ENCODE measurements around the gene BORCS5.
A peak's percentile ranks its signal among the peaks of the same experiment; 100 is the strongest.
"Not testable (repeated sequence)": the region's sequence is repeated elsewhere in the genome, so short reads cannot be mapped to it uniquely, and the experiment has no call there.

BORCS5 gene

DNA sequence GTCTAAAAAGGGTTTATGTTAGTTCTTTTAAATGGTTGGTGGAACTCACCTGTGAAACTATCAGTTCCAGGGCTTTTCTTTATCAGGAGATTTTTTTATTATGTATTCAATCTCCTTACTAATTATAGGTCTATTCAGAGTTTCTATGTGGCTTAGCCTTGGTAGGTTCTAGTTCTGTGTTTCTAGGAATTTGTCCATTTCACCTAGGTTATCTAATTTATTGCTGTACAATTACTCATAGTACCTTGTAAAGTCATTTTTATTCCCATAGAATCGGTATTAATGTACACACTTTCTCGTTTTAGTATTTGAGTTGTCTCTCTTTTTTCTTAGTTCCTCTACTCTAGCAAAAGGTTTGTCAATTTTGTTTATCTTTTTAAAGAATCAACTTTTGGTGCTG, 59.0 kb downstream of the BORCS5 start:
- in situ Hi-C loops (cut with HindIII; ENCODE audit: low sequenced_read_pairs), result no loop called here
- TF ChIP-seq CTCF (IDR thresholded peaks at IDR 0.05; ENCODE audit: low read depth, low read length), result no peak
- H3K4me3 ChIP-seq (ENCODE audit: low read depth, low read length), result no peak overlapping the region
- DNase-seq (ENCODE audit: low read depth, low spot score), result no peak

DNA sequence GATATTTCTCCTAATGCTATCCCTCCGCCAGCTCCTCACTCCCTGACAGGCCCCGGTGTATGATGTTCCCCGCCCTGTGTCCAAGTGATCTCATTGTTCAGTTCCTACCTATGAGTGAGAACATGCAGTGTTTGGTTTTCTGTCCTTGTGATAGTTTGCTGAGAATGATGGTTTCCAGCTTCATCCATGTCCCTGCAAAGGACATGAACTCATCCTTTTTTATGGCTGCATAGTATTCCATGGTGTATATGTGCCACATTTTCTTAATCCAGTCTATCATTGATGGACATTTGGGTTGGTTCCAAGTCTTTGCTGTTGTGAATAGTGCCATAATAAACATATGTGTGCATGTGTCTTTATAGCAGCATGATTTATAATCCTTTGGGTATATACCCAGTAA, 62.3 kb downstream of the BORCS5 start:
- in situ Hi-C loops (cut with HindIII; ENCODE audit: low sequenced_read_pairs), result not testable (repeated sequence)

GRCh38 chr12:12423367-12423766, 66.5 kb downstream of the BORCS5 start:
- no peak for DNase-seq (ENCODE audit: low read depth, low spot score)
- in situ Hi-C loops (cut with HindIII; ENCODE audit: low sequenced_read_pairs), result no loop called here
- TF ChIP-seq CTCF (IDR thresholded peaks at IDR 0.05; ENCODE audit: low read depth, low read length), result no peak

More for the DNA sequence above, 62.3 kb downstream of the BORCS5 start:
- not testable (repeated sequence) for DNase-seq (ENCODE audit: low read depth, low spot score); H3K4me3 ChIP-seq (ENCODE audit: low read depth, low read length)

DNA sequence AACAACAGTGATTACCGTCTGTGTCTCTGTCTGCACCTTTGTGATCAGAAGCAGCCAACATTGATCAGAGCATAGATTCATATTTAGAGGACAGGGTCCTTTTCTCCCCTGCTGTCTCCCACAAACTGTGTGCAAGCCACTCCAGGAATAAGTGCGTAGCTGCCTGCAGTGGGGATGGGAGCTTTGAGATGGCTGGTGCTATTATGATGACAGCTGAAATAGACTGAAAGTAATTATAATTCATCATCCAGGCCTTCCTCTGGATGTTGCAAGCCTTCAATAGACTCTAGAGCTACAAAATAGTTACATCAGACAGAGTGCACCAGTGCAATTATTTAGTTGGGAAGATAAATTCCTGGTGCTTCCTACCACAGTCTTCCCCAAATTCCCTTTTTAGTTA, 68.1 kb downstream of the BORCS5 start:
- TF ChIP-seq CTCF (IDR thresholded peaks at IDR 0.05; ENCODE audit: low read depth, low read length), result no peak
- DNase-seq (ENCODE audit: low read depth, low spot score), result no peak
- in situ Hi-C loops (cut with HindIII; ENCODE audit: low sequenced_read_pairs), result no loop called here
- no peak overlapping the region for H3K4me3 ChIP-seq (ENCODE audit: low read depth, low read length)

More at GRCh38 chr12:12423367-12423766, 66.5 kb downstream of the BORCS5 start:
- H3K4me3 ChIP-seq (ENCODE audit: low read depth, low read length), result no peak overlapping the region

DNA sequence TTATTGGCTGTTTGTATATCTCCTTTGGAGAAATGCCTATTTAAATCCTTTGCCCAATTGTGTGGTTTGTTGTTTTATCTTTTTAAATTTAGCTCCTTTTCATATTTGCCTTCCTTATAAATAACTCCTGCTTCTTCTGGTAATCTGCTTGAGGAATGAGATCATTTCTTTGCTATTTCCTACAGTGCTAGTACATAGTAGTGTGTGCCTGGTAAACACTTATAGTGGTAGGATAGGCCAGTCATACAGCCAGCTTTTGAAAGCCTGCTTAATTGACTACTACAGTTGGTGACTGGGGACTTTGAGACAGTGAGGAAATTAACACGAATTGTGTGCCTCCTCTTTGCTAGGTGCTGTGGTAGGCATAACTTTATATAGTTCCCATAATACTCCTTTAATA, 68.7 kb downstream of the BORCS5 start:
- no peak overlapping the region for H3K4me3 ChIP-seq (ENCODE audit: low read depth, low read length)
- in situ Hi-C loops (cut with HindIII; ENCODE audit: low sequenced_read_pairs), result no loop called here
- no peak for TF ChIP-seq CTCF (IDR thresholded peaks at IDR 0.05; ENCODE audit: low read depth, low read length)
- DNase-seq (ENCODE audit: low read depth, low spot score), result peak; percentile 21

- in situ Hi-C loops (cut with HindIII; ENCODE audit: low sequenced_read_pairs), result no loop called here
- no peak overlapping the region for H3K4me3 ChIP-seq (ENCODE audit: low read depth, low read length)
- TF ChIP-seq CTCF (IDR thresholded peaks at IDR 0.05; ENCODE audit: low read depth, low read length), result no peak
- DNase-seq (ENCODE audit: low read depth, low spot score), result no peak
Observed at GRCh38 chr12:12427568-12427967, 70.7 kb downstream of the BORCS5 start.

DNA sequence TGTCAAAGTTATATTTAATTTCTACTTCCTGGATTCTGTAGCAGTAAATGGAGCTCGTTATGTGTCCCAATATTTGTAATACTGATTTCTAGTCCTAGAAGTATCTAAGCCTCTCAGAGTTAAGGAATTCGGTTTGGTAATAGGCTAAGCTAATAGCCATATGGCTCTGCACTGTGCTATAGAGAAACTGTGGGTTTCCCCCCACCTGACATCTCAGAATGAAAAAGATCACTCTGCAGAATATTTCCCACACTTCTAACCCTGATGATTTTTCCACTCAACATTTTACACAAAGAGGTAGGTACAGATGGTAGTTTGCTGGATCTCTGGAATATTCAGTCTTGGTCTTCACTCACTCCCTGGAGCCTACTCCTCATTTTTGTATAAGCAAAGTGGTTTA, 71.2 kb downstream of the BORCS5 start:
- in situ Hi-C loops (cut with HindIII; ENCODE audit: low sequenced_read_pairs), result no loop called here
- no peak for DNase-seq (ENCODE audit: low read depth, low spot score)
- TF ChIP-seq CTCF (IDR thresholded peaks at IDR 0.05; ENCODE audit: low read depth, low read length), result no peak
- no peak overlapping the region for H3K4me3 ChIP-seq (ENCODE audit: low read depth, low read length)
